HFF-Myc (cell line): ENCODE results near the gene ZNF385B.

Experiments
- DNase-seq: peaks from one replicate; pipeline ENCODE4 v3.0.0-alpha.2; 2011; ENCODE audit warnings: low read depth; ENCODE audit errors: extremely low read depth
- H3K4me3 ChIP-seq: replicated peaks from 2 replicates; pipeline ENCODE4 v1.5.1; 2011; ENCODE audit warnings: low read depth, mild to moderate bottlenecking, control low read depth, low read length
- CTCF ChIP-seq: IDR thresholded peaks from 2 replicates; pipeline ENCODE4 v1.5.1; 2012; ENCODE audit warnings: mild to moderate bottlenecking, low read depth, low read length, control low read depth; ENCODE audit errors: missing control alignments

ZNF385B gene

GRCh38 chr2:179811042-179811441 lies 50.4 kb downstream of the ZNF385B start:
- H3K4me3 ChIP-seq = no peak overlapping the region
- DNase-seq = no peak
- no peak for TF ChIP-seq CTCF

GRCh38 chr2:179809606-179810005 lies 51.8 kb downstream of the ZNF385B start:
- TF ChIP-seq CTCF = no peak
- DNase-seq = no peak
- no peak overlapping the region for H3K4me3 ChIP-seq

- no peak for DNase-seq
- H3K4me3 ChIP-seq = no peak overlapping the region
- TF ChIP-seq CTCF = no peak
Observed at GRCh38 chr2:179805001-179805400, 56.4 kb downstream of the ZNF385B start.

GRCh38 chr2:179804206-179804605 lies 57.2 kb downstream of the ZNF385B start:
- no peak for TF ChIP-seq CTCF
- no peak for DNase-seq
- H3K4me3 ChIP-seq = no peak overlapping the region

- DNase-seq = no peak
- TF ChIP-seq CTCF = no peak
- no peak overlapping the region for H3K4me3 ChIP-seq
Observed at GRCh38 chr2:179802051-179802882, 59.1 kb downstream of the ZNF385B start.

GRCh38 chr2:179800776-179801175 lies 60.6 kb downstream of the ZNF385B start:
- no peak for DNase-seq
- H3K4me3 ChIP-seq = no peak overlapping the region
- no peak for TF ChIP-seq CTCF
